Astrocyte (in vitro differentiated cells and primary cell): ENCODE measurements around the gene DCTN5. TPM values are rescaled to one million over a fixed set of nuclear protein-coding genes. Genes with fewer than 3 reads are reported as not detected.
A peak's percentile ranks its signal among the peaks of the same experiment; 100 is the strongest.

ENCODE experiments used
- DNase-seq: peaks from one replicate; pipeline ENCODE4 v3.0.0-alpha.2; 2010; ENCODE audit warnings: low read depth
- FAIRE-seq: peaks from 2 replicates; lab custom pipeline; 2011; peaks lifted over from hg19 to GRCh38; lab: Jason Lieb, UNC
- H2AFZ ChIP-seq: 2 replicates; pipeline ENCODE4 v1.6.0; 2012; ENCODE audit warnings: low read depth, low read length, inconsistent platforms
- H3K27ac ChIP-seq: 2 replicates; pipeline ENCODE4 v1.5.1; 2011; ENCODE audit warnings: low read depth, low read length, inconsistent platforms
- H3K27me3 ChIP-seq: 2 replicates; pipeline ENCODE4 v1.6.0; 2011; ENCODE audit warnings: low read length, inconsistent platforms; ENCODE audit not compliant: insufficient read depth
- H3K36me3 ChIP-seq: 2 replicates; pipeline ENCODE4 v1.5.1; 2011; ENCODE audit warnings: low read length, inconsistent platforms; ENCODE audit not compliant: insufficient read depth
- H3K4me1 ChIP-seq: 2 replicates; pipeline ENCODE4 v1.5.1; 2011; ENCODE audit warnings: low read length, inconsistent platforms; ENCODE audit not compliant: insufficient read depth
- H3K4me2 ChIP-seq: 2 replicates; pipeline ENCODE4 v1.6.0; 2012; ENCODE audit warnings: low read length, inconsistent platforms
- H3K4me3 ChIP-seq: 2 replicates; pipeline ENCODE4 v1.5.1; 2011; ENCODE audit warnings: low read depth, mild to moderate bottlenecking, low read length, inconsistent platforms; ENCODE audit not compliant: insufficient read depth
- H3K79me2 ChIP-seq: 2 replicates; pipeline ENCODE4 v1.6.0; 2012; ENCODE audit warnings: mild to moderate bottlenecking, low read length, inconsistent platforms; ENCODE audit not compliant: insufficient read depth
- H3K9ac ChIP-seq: 2 replicates; pipeline ENCODE4 v1.6.0; 2012; ENCODE audit warnings: mild to moderate bottlenecking, low read length, inconsistent platforms
- H3K9me3 ChIP-seq: 2 replicates; pipeline ENCODE4 v1.5.1; 2012; ENCODE audit warnings: low read depth, mild to moderate bottlenecking, low read length, inconsistent platforms; ENCODE audit not compliant: insufficient read depth
- H4K20me1 ChIP-seq: 2 replicates; pipeline ENCODE4 v1.6.0; 2012; ENCODE audit warnings: low read length, inconsistent platforms; ENCODE audit not compliant: insufficient read depth
- H3K27ac Mint-ChIP-seq: one replicate; pipeline ENCODE4 v1.8.0; 2021; ENCODE audit warnings: mild to moderate bottlenecking, mixed read lengths; ENCODE audit not compliant: unreplicated experiment
- H3K27me3 Mint-ChIP-seq: one replicate; pipeline ENCODE4 v1.8.0; 2021; ENCODE audit warnings: low read depth, mixed read lengths; ENCODE audit not compliant: unreplicated experiment
- H3K36me3 Mint-ChIP-seq: one replicate; pipeline ENCODE4 v1.8.0; 2021; ENCODE audit warnings: low read depth, mixed read lengths; ENCODE audit not compliant: unreplicated experiment
- H3K4me1 Mint-ChIP-seq: one replicate; pipeline ENCODE4 v1.8.0; 2021; ENCODE audit warnings: low read depth, mixed read lengths; ENCODE audit not compliant: unreplicated experiment
- H3K4me3 Mint-ChIP-seq: one replicate; pipeline ENCODE4 v1.8.0; 2021; ENCODE audit warnings: mild to moderate bottlenecking, moderate library complexity, mixed read lengths; ENCODE audit not compliant: unreplicated experiment
- H3K9me3 Mint-ChIP-seq: one replicate; pipeline ENCODE4 v1.8.0; 2021; ENCODE audit warnings: mild to moderate bottlenecking, mixed read lengths; ENCODE audit not compliant: unreplicated experiment
- EZH2 ChIP-seq: IDR thresholded peaks from 2 replicates; pipeline ENCODE4 v1.6.1; 2012; ENCODE audit warnings: mild to moderate bottlenecking, low read length, inconsistent platforms; ENCODE audit not compliant: insufficient read depth
- total RNA-seq: library from RNA; stranded (reverse); gene quantifications from 2 replicates; pipeline ENCODE4 v1.2.1, GENCODE V29; 2021
- TF ChIP-seq, protein P1 (sequence below): IDR thresholded peaks from 2 replicates; pipeline ENCODE4 v1.5.1; 2011; ENCODE audit warnings: low read depth, mild to moderate bottlenecking, inconsistent platforms, low read length, moderate library complexity; ENCODE audit not compliant: insufficient read depth

The DCTN5 gene
- total RNA-seq, 1 donor from 2014 or later: 117 TPM

- H3K4me2 ChIP-seq: no peak overlapping the region
- no peaks in the 10 kb centered on the region for H3K9me3 ChIP-seq
- TF ChIP-seq EZH2: no peak
- TF ChIP-seq, protein P1, sequence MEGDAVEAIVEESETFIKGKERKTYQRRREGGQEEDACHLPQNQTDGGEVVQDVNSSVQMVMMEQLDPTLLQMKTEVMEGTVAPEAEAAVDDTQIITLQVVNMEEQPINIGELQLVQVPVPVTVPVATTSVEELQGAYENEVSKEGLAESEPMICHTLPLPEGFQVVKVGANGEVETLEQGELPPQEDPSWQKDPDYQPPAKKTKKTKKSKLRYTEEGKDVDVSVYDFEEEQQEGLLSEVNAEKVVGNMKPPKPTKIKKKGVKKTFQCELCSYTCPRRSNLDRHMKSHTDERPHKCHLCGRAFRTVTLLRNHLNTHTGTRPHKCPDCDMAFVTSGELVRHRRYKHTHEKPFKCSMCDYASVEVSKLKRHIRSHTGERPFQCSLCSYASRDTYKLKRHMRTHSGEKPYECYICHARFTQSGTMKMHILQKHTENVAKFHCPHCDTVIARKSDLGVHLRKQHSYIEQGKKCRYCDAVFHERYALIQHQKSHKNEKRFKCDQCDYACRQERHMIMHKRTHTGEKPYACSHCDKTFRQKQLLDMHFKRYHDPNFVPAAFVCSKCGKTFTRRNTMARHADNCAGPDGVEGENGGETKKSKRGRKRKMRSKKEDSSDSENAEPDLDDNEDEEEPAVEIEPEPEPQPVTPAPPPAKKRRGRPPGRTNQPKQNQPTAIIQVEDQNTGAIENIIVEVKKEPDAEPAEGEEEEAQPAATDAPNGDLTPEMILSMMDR: no peak
- H3K4me3 ChIP-seq: no peak overlapping the region
- FAIRE-seq (no peak), DNase-seq (no peak)
- Mint-ChIP-seq H3K36me3 (peaks cover 20% of the 10 kb centered on the region), H3K4me3 (no peak overlapping the region), H3K4me1 (peaks cover 13% of the 10 kb centered on the region), H3K27me3 (no peaks in the 10 kb centered on the region), H3K9me3 (no peaks in the 10 kb centered on the region), H3K27ac (no peak overlapping the region)
- peaks cover 19% of the 10 kb centered on the region for H3K4me1 ChIP-seq
- H2AFZ ChIP-seq: no peak overlapping the region
- no peak overlapping the region for H3K27ac ChIP-seq
- peaks cover 48% of the 10 kb centered on the region for H3K36me3 ChIP-seq
- no peak overlapping the region for H3K9ac ChIP-seq
- H4K20me1 ChIP-seq: peaks cover 41% of the 10 kb centered on the region
- H3K79me2 ChIP-seq: peaks cover 13% of the 10 kb centered on the region
- H3K27me3 ChIP-seq: no peaks in the 10 kb centered on the region
Observed at GRCh38 chr16:23668873-23669272, 27.6 kb downstream of the DCTN5 start.

DNA sequence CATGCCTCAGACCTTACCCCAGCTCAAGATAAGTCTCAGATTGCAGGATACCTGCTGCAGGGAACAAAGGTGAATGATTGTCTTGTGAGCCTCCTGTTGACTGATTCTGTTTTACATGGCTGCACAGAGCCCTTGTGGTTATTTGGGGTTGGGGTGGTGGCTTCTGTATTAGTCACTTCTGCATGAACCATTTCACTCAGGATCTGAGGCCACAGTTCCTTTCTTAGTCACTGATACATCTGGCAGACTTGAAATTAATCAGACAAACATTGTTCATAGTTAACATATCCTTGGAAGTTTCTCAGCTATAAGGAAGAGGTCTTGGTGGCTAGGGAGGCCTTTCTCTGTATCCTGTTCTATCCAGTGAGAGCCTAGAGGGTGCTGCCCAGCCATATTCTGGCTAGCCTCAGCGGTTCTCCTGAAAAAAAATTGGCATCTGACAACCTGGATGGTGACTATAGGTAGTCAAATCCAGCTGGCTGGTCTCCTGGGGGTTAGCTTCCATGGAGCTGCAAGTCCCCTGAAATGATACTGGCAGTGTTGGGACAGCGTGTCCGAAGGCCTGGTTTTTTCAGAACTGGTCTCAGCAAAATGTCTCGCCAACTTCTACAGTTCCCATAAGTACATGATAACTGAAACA, 29.0 kb downstream of the DCTN5 start:
- H3K27ac ChIP-seq: peak overlapping the region; percentile 72
- H3K79me2 ChIP-seq: peaks cover 11% of the 10 kb centered on the region
- no peaks in the 10 kb centered on the region for H3K27me3 ChIP-seq
- Mint-ChIP-seq H3K9me3 (no peaks in the 10 kb centered on the region), H3K27me3 (no peaks in the 10 kb centered on the region), H3K27ac (peak overlapping the region; percentile 78), H3K4me1 (peaks cover 13% of the 10 kb centered on the region), H3K36me3 (peaks cover 19% of the 10 kb centered on the region), H3K4me3 (no peak overlapping the region)
- DNase-seq (peak; percentile 91), FAIRE-seq (no peak)
- peak overlapping the region; percentile 35 for H3K9ac ChIP-seq
- TF ChIP-seq EZH2: no peak
- TF ChIP-seq, protein P1: no peak
- H3K4me3 ChIP-seq: no peak overlapping the region
- H3K9me3 ChIP-seq: no peaks in the 10 kb centered on the region
- H3K36me3 ChIP-seq: peaks cover 39% of the 10 kb centered on the region
- H4K20me1 ChIP-seq: peaks cover 42% of the 10 kb centered on the region
- H3K4me1 ChIP-seq: peaks cover 19% of the 10 kb centered on the region
- H2AFZ ChIP-seq: no peak overlapping the region
- peak overlapping the region; percentile 51 for H3K4me2 ChIP-seq

GRCh38 chr16:23673971-23674614, 32.8 kb downstream of the DCTN5 start:
- H3K4me3 Mint-ChIP-seq: no peak overlapping the region
- no peaks in the 10 kb centered on the region for H3K27me3 ChIP-seq
- TF ChIP-seq, protein P1: no peak
- no peak for TF ChIP-seq EZH2
- no peak overlapping the region for H3K27ac ChIP-seq
- H3K9me3 ChIP-seq: no peaks in the 10 kb centered on the region
- no peaks in the 10 kb centered on the region for H3K9me3 Mint-ChIP-seq
- no peaks in the 10 kb centered on the region for H3K27me3 Mint-ChIP-seq
- DNase-seq (no peak), FAIRE-seq (no peak)
- H3K4me3 ChIP-seq: no peak overlapping the region
- H3K36me3 ChIP-seq: peaks cover 10% of the 10 kb centered on the region
- peaks cover 13% of the 10 kb centered on the region for H3K4me1 Mint-ChIP-seq
- H2AFZ ChIP-seq: no peak overlapping the region
- H3K9ac ChIP-seq: no peak overlapping the region
- no peak overlapping the region for H3K27ac Mint-ChIP-seq
- H3K4me2 ChIP-seq: no peak overlapping the region
- H3K79me2 ChIP-seq: peaks cover 15% of the 10 kb centered on the region
- peaks cover 9% of the 10 kb centered on the region for H3K36me3 Mint-ChIP-seq
- H3K4me1 ChIP-seq: peaks cover 25% of the 10 kb centered on the region
- H4K20me1 ChIP-seq: peaks cover 47% of the 10 kb centered on the region
